ENCODE data around the gene UBE3B.

The UBE3B gene

GRCh38 chr12:109517619-109518018 lies 40.2 kb downstream of the UBE3B start:
- WGBS, 2 experiments (ENCODE audit: insufficient coverage in 2 of 2), result 86 to 89% methylated on average over 5 to 6 of the region's 6 CpGs
- Histone ChIP-seq H3K9me3 (ENCODE audit: control insufficient read depth, low read length) (no peaks in the 10 kb centered on the region), H3K36me3 (ENCODE audit: control insufficient read depth, insufficient read depth, low read length) (peaks cover 62% of the 10 kb centered on the region), H3K27ac (ENCODE audit: low read depth, low read length, severe bottlenecking) (no peak overlapping the region), H3K4me3 (ENCODE audit: extremely low read depth, insufficient read depth, low read length, poor library complexity, severe bottlenecking) (no peak overlapping the region), H3K4me1 (ENCODE audit: control insufficient read depth, insufficient read depth, low read length, poor library complexity, severe bottlenecking) (peaks cover 18% of the 10 kb centered on the region)

- peak overlapping the region; percentile 84 for H3K27ac ChIP-seq (ENCODE audit: low read depth, low read length, severe bottlenecking)
- no peaks in the 10 kb centered on the region for H3K9me3 ChIP-seq (ENCODE audit: control insufficient read depth, low read length)
- WGBS, 2 experiments (ENCODE audit: insufficient coverage in 2 of 2), result 58 to 68% methylated on average over 2 to 6 of the region's 11 CpGs
- no peak overlapping the region for H3K4me3 ChIP-seq (ENCODE audit: extremely low read depth, insufficient read depth, low read length, poor library complexity, severe bottlenecking)
- H3K36me3 ChIP-seq (ENCODE audit: control insufficient read depth, insufficient read depth, low read length), result peaks cover 68% of the 10 kb centered on the region
- peaks cover 18% of the 10 kb centered on the region for H3K4me1 ChIP-seq (ENCODE audit: control insufficient read depth, insufficient read depth, low read length, poor library complexity, severe bottlenecking)
Observed at GRCh38 chr12:109518820-109519665, 41.6 kb downstream of the UBE3B start.

- WGBS, 2 experiments (ENCODE audit: insufficient coverage in 2 of 2), result 97 to 100% methylated on average over 5 of the region's 6 CpGs
- H3K36me3 ChIP-seq (ENCODE audit: control insufficient read depth, insufficient read depth, low read length), result peaks cover 63% of the 10 kb centered on the region
- no peak overlapping the region for H3K4me3 ChIP-seq (ENCODE audit: extremely low read depth, insufficient read depth, low read length, poor library complexity, severe bottlenecking)
- H3K9me3 ChIP-seq (ENCODE audit: control insufficient read depth, low read length), result no peaks in the 10 kb centered on the region
- H3K4me1 ChIP-seq (ENCODE audit: control insufficient read depth, insufficient read depth, low read length, poor library complexity, severe bottlenecking), result peaks cover 18% of the 10 kb centered on the region
- H3K27ac ChIP-seq (ENCODE audit: low read depth, low read length, severe bottlenecking), result peak overlapping the region; percentile 84
Observed at GRCh38 chr12:109519787-109520186, 42.4 kb downstream of the UBE3B start.

GRCh38 chr12:109521831-109522230 lies 44.4 kb downstream of the UBE3B start:
- Histone ChIP-seq H3K4me1 (ENCODE audit: control insufficient read depth, insufficient read depth, low read length, poor library complexity, severe bottlenecking) (peaks cover 18% of the 10 kb centered on the region), H3K27ac (ENCODE audit: low read depth, low read length, severe bottlenecking) (no peak overlapping the region), H3K9me3 (ENCODE audit: control insufficient read depth, low read length) (no peaks in the 10 kb centered on the region), H3K36me3 (ENCODE audit: control insufficient read depth, insufficient read depth, low read length) (peaks cover 62% of the 10 kb centered on the region), H3K4me3 (ENCODE audit: extremely low read depth, insufficient read depth, low read length, poor library complexity, severe bottlenecking) (no peak overlapping the region)
- 96 to 97% methylated on average over 4 to 5 of the region's 10 CpGs for WGBS, 2 experiments (ENCODE audit: insufficient coverage in 2 of 2)

- Histone ChIP-seq H3K4me3 (ENCODE audit: extremely low read depth, insufficient read depth, low read length, poor library complexity, severe bottlenecking) (no peak overlapping the region), H3K36me3 (ENCODE audit: control insufficient read depth, insufficient read depth, low read length) (peaks cover 61% of the 10 kb centered on the region), H3K4me1 (ENCODE audit: control insufficient read depth, insufficient read depth, low read length, poor library complexity, severe bottlenecking) (peaks cover 18% of the 10 kb centered on the region), H3K9me3 (ENCODE audit: control insufficient read depth, low read length) (no peaks in the 10 kb centered on the region), H3K27ac (ENCODE audit: low read depth, low read length, severe bottlenecking) (no peak overlapping the region)
- 93 to 95% methylated on average over 9 to 10 of the region's 10 CpGs for WGBS, 2 experiments (ENCODE audit: insufficient coverage in 2 of 2)
Observed at GRCh38 chr12:109523071-109523470, 45.6 kb downstream of the UBE3B start.

- H3K4me1 ChIP-seq (ENCODE audit: control insufficient read depth, insufficient read depth, low read length, poor library complexity, severe bottlenecking), result peaks cover 16% of the 10 kb centered on the region
- H3K27ac ChIP-seq (ENCODE audit: low read depth, low read length, severe bottlenecking), result no peak overlapping the region
- peaks cover 58% of the 10 kb centered on the region for H3K36me3 ChIP-seq (ENCODE audit: control insufficient read depth, insufficient read depth, low read length)
- no peak overlapping the region for H3K4me3 ChIP-seq (ENCODE audit: extremely low read depth, insufficient read depth, low read length, poor library complexity, severe bottlenecking)
- WGBS, 2 experiments (ENCODE audit: insufficient coverage in 2 of 2), result 76 to 82% methylated on average over 3 to 4 of the region's 5 CpGs
- H3K9me3 ChIP-seq (ENCODE audit: control insufficient read depth, low read length), result no peaks in the 10 kb centered on the region
Observed at GRCh38 chr12:109523504-109523903, 46.1 kb downstream of the UBE3B start.

- H3K27ac ChIP-seq (ENCODE audit: low read depth, low read length, severe bottlenecking), result peak overlapping the region; percentile 8
- peaks cover 59% of the 10 kb centered on the region for H3K36me3 ChIP-seq (ENCODE audit: control insufficient read depth, insufficient read depth, low read length)
- H3K4me1 ChIP-seq (ENCODE audit: control insufficient read depth, insufficient read depth, low read length, poor library complexity, severe bottlenecking), result peaks cover 11% of the 10 kb centered on the region
- 89% methylated on average over 21 of the region's 26 CpGs for WGBS, 2 experiments (ENCODE audit: insufficient coverage in 2 of 2)
- no peak overlapping the region for H3K4me3 ChIP-seq (ENCODE audit: extremely low read depth, insufficient read depth, low read length, poor library complexity, severe bottlenecking)
- H3K9me3 ChIP-seq (ENCODE audit: control insufficient read depth, low read length), result no peaks in the 10 kb centered on the region
Observed at GRCh38 chr12:109524466-109525278, 47.2 kb downstream of the UBE3B start.

GRCh38 chr12:109525279-109525585 lies 47.8 kb downstream of the UBE3B start:
- Histone ChIP-seq H3K36me3 (ENCODE audit: control insufficient read depth, insufficient read depth, low read length) (peaks cover 59% of the 10 kb centered on the region), H3K4me3 (ENCODE audit: extremely low read depth, insufficient read depth, low read length, poor library complexity, severe bottlenecking) (no peak overlapping the region), H3K27ac (ENCODE audit: low read depth, low read length, severe bottlenecking) (peak overlapping the region; percentile 8), H3K9me3 (ENCODE audit: control insufficient read depth, low read length) (no peaks in the 10 kb centered on the region), H3K4me1 (ENCODE audit: control insufficient read depth, insufficient read depth, low read length, poor library complexity, severe bottlenecking) (peaks cover 13% of the 10 kb centered on the region)
- WGBS, 2 experiments (ENCODE audit: insufficient coverage in 2 of 2), result 96 to 100% methylated on average over 1 to 3 of the region's 3 CpGs

GRCh38 chr12:109527489-109528123 lies 50.2 kb downstream of the UBE3B start:
- Histone ChIP-seq H3K27ac (ENCODE audit: low read depth, low read length, severe bottlenecking) (no peak overlapping the region), H3K9me3 (ENCODE audit: control insufficient read depth, low read length) (no peaks in the 10 kb centered on the region), H3K4me3 (ENCODE audit: extremely low read depth, insufficient read depth, low read length, poor library complexity, severe bottlenecking) (no peak overlapping the region), H3K36me3 (ENCODE audit: control insufficient read depth, insufficient read depth, low read length) (peaks cover 43% of the 10 kb centered on the region), H3K4me1 (ENCODE audit: control insufficient read depth, insufficient read depth, low read length, poor library complexity, severe bottlenecking) (peaks cover 30% of the 10 kb centered on the region)
- 87 to 92% methylated on average over 5 of the region's 8 CpGs for WGBS, 2 experiments (ENCODE audit: insufficient coverage in 2 of 2)

GRCh38 chr12:109529691-109530640 lies 52.5 kb downstream of the UBE3B start:
- 74 to 80% methylated on average over 15 to 17 of the region's 19 CpGs for WGBS, 2 experiments (ENCODE audit: insufficient coverage in 2 of 2)
- Histone ChIP-seq H3K27ac (ENCODE audit: low read depth, low read length, severe bottlenecking) (peak overlapping the region; percentile 91), H3K36me3 (ENCODE audit: control insufficient read depth, insufficient read depth, low read length) (peaks cover 32% of the 10 kb centered on the region), H3K4me1 (ENCODE audit: control insufficient read depth, insufficient read depth, low read length, poor library complexity, severe bottlenecking) (peaks cover 33% of the 10 kb centered on the region), H3K9me3 (ENCODE audit: control insufficient read depth, low read length) (no peaks in the 10 kb centered on the region), H3K4me3 (ENCODE audit: extremely low read depth, insufficient read depth, low read length, poor library complexity, severe bottlenecking) (no peak overlapping the region)

Data from mesodermal cell (in vitro differentiated cells).